HEK293 (cell line): ENCODE results near the gene EVC.

Experiments
- CTCF ChIA-PET: fragments of 350-600 bp; formaldehyde crosslinking; extraction: SDS; loops from one replicate; lab custom pipeline; 2021; ENCODE audit warnings: antibody characterized with exemption; lab: Yijun Ruan, JAX
- POLR2A ChIA-PET: fragments of 300-600 bp; formaldehyde crosslinking; extraction: SDS; loops from one replicate; lab custom pipeline; 2020; ENCODE audit warnings: antibody characterized with exemption, inconsistent platforms; lab: Yijun Ruan, JAX
- H3K27ac ChIP-seq: fragments of 200-500 bp; sonication (Bioruptor generic); 2 replicates; pipeline ENCODE4 v1.5.1; 2014; ENCODE audit warnings: low read depth, low read length, control low read depth, inconsistent platforms; ENCODE audit errors: extremely low read depth
- H3K36me3 ChIP-seq, 2 experiments: fragments of 200-500 bp in 1 of 2; sonication (Bioruptor generic) in 1 of 2; 1 replicate in 1 of 2; 2 replicates in 1 of 2; pipeline ENCODE4 v1.5.1; 2014 to 2017; ENCODE audit warnings: inconsistent platforms in 2 of 2, low read length in 2 of 2; ENCODE audit not compliant: control insufficient read depth in 2 of 2, insufficient read depth in 1 of 2
- H3K4me1 ChIP-seq: fragments of 200-500 bp; sonication (Bioruptor generic); 2 replicates; pipeline ENCODE4 v1.5.1; 2014; ENCODE audit warnings: mild to moderate bottlenecking, low read length, inconsistent platforms; ENCODE audit not compliant: control insufficient read depth, insufficient read depth
- H3K4me3 ChIP-seq: 2 replicates; pipeline ENCODE4 v1.5.1; 2011; ENCODE audit warnings: low read depth, mild to moderate bottlenecking, control low read depth, low read length, moderate library complexity
- H3K9me3 ChIP-seq: fragments of 200-500 bp; sonication (Bioruptor generic); 2 replicates; pipeline ENCODE4 v1.5.1; 2014; ENCODE audit warnings: low read depth, low read length, inconsistent platforms; ENCODE audit not compliant: control insufficient read depth, insufficient read depth
- BCL11A ChIP-seq: fragments of 450-650 bp; formaldehyde crosslinking; IDR thresholded peaks from 2 replicates; pipeline ENCODE4 v1.5.1; 2016; ENCODE audit warnings: low read depth, missing biosample characterization, missing genetic modification characterization
- ELK4 ChIP-seq: IDR thresholded peaks from 2 replicates; pipeline ENCODE4 v1.6.1; 2011; ENCODE audit warnings: mild to moderate bottlenecking, low read depth, low read length, borderline replicate concordance
- PBX3 ChIP-seq: sonication (generic); formaldehyde crosslinking; IDR thresholded peaks from 2 replicates; pipeline ENCODE4 v1.8.1; 2022; ENCODE audit warnings: mild to moderate bottlenecking, moderate library complexity, missing genetic modification reagents
- SP2 ChIP-seq: fragments of 450-650 bp; formaldehyde crosslinking; IDR thresholded peaks from 2 replicates; pipeline ENCODE4 v1.5.1; 2016; ENCODE audit warnings: missing biosample characterization, missing genetic modification characterization
- TRIM28 ChIP-seq: IDR thresholded peaks from 2 replicates; pipeline ENCODE4 v1.6.1; 2011; ENCODE audit warnings: low read length, control low read depth, borderline replicate concordance
- YY2 ChIP-seq: fragments of 450-650 bp; formaldehyde crosslinking; IDR thresholded peaks from 2 replicates; pipeline ENCODE4 v1.5.1; 2016; ENCODE audit warnings: missing biosample characterization, missing genetic modification characterization
- ZBTB20 ChIP-seq: fragments of 450-650 bp; formaldehyde crosslinking; IDR thresholded peaks from 2 replicates; pipeline ENCODE4 v1.5.1; 2016; ENCODE audit warnings: missing biosample characterization, missing genetic modification characterization
- ZBTB44 ChIP-seq: fragments of 450-650 bp; IDR thresholded peaks from 2 replicates; pipeline ENCODE4 v1.5.1; 2018; ENCODE audit warnings: missing biosample characterization, mild to moderate bottlenecking, missing genetic modification characterization
- ZIC2 ChIP-seq: fragments of 450-650 bp; formaldehyde crosslinking; IDR thresholded peaks from 2 replicates; pipeline ENCODE4 v1.5.1; 2016; ENCODE audit warnings: missing biosample characterization, missing genetic modification characterization
- ZNF132 ChIP-seq: fragments of 450-650 bp; formaldehyde crosslinking; IDR thresholded peaks from 2 replicates; pipeline ENCODE4 v1.5.1; 2017; ENCODE audit warnings: missing biosample characterization, missing genetic modification characterization, borderline replicate concordance
- ZNF169 ChIP-seq: fragments of 450-650 bp; formaldehyde crosslinking; IDR thresholded peaks from 2 replicates; pipeline ENCODE4 v1.5.1; 2016; ENCODE audit warnings: missing biosample characterization, missing genetic modification characterization
- ZNF184 ChIP-seq: fragments of 450-650 bp; IDR thresholded peaks from 2 replicates; pipeline ENCODE4 v1.5.1; 2018; ENCODE audit warnings: missing biosample characterization, mild to moderate bottlenecking, missing genetic modification characterization
- ZNF23 ChIP-seq: fragments of 450-650 bp; formaldehyde crosslinking; IDR thresholded peaks from 2 replicates; pipeline ENCODE4 v1.5.1; 2016; ENCODE audit warnings: missing biosample characterization, missing genetic modification characterization, borderline replicate concordance
- ZNF239 ChIP-seq: fragments of 450-650 bp; formaldehyde crosslinking; IDR thresholded peaks from 2 replicates; pipeline ENCODE4 v1.5.1; 2016; ENCODE audit warnings: missing biosample characterization, missing genetic modification characterization
- ZNF350 ChIP-seq: fragments of 450-650 bp; formaldehyde crosslinking; IDR thresholded peaks from 2 replicates; pipeline ENCODE4 v1.5.0; 2017; ENCODE audit warnings: missing biosample characterization, mild to moderate bottlenecking, missing genetic modification characterization
- ZNF366 ChIP-seq: fragments of 450-650 bp; formaldehyde crosslinking; conservative IDR thresholded peaks from 2 replicates; pipeline ENCODE4 v1.5.1; 2016; ENCODE audit warnings: missing biosample characterization, missing genetic modification characterization
- ZNF488 ChIP-seq: fragments of 450-650 bp; formaldehyde crosslinking; IDR thresholded peaks from 2 replicates; pipeline ENCODE4 v1.5.1; 2016; ENCODE audit warnings: missing biosample characterization, missing genetic modification characterization
- ZNF501 ChIP-seq: fragments of 450-650 bp; formaldehyde crosslinking; IDR thresholded peaks from 2 replicates; pipeline ENCODE4 v1.5.1; 2016; ENCODE audit warnings: missing biosample characterization, missing genetic modification characterization
- ZNF558 ChIP-seq: fragments of 450-650 bp; formaldehyde crosslinking; IDR thresholded peaks from 2 replicates; pipeline ENCODE4 v1.5.1; 2016; ENCODE audit warnings: missing biosample characterization, missing genetic modification characterization
- ZNF585B ChIP-seq: fragments of 450-650 bp; formaldehyde crosslinking; IDR thresholded peaks from 2 replicates; pipeline ENCODE4 v1.5.1; 2016; ENCODE audit warnings: missing biosample characterization, missing genetic modification characterization
- ZNF600 ChIP-seq: fragments of 450-650 bp; formaldehyde crosslinking; IDR thresholded peaks from 2 replicates; pipeline ENCODE4 v1.5.1; 2016; ENCODE audit warnings: missing biosample characterization, missing genetic modification characterization
- ZNF645 ChIP-seq: fragments of 450-650 bp; formaldehyde crosslinking; IDR thresholded peaks from 2 replicates; pipeline ENCODE4; 2016; ENCODE audit warnings: missing biosample characterization, missing genetic modification characterization
- ZNF747 ChIP-seq: fragments of 450-650 bp; formaldehyde crosslinking; IDR thresholded peaks from 2 replicates; pipeline ENCODE4 v1.5.1; 2016; ENCODE audit warnings: missing biosample characterization, missing genetic modification characterization
- ZNF777 ChIP-seq: fragments of 450-650 bp; formaldehyde crosslinking; IDR thresholded peaks from 2 replicates; pipeline ENCODE4 v1.5.1; 2017; ENCODE audit warnings: missing biosample characterization, missing genetic modification characterization, borderline replicate concordance

The EVC gene

GRCh38 chr4:5815641-5816040 lies 104.6 kb downstream of the EVC start:
- POLR2A ChIA-PET, result no interaction called here
- CTCF ChIA-PET, result no interaction called here
- Histone ChIP-seq H3K9me3 (no peaks in the 10 kb centered on the region), H3K4me1 (no peaks in the 10 kb centered on the region), H3K27ac (no peak overlapping the region), H3K4me3 (no peak overlapping the region), H3K36me3 (peaks cover 0 to 81% of the 10 kb centered on the region in 2 experiments; a peak in 1 of 3 replicates)
- TF ChIP-seq ZIC2 (tag by site-specific recombination) (no peak), ZNF23 (no peak), ZNF169 (tag by site-specific recombination) (no peak), ZNF600 (no peak), ZNF558 (tag by site-specific recombination) (no peak), PBX3 (CRISPR knock-in tag) (no peak)

- H3K9me3 ChIP-seq, result no peaks in the 10 kb centered on the region
- no peak for TF ChIP-seq SP2 (tag by site-specific recombination)
- TF ChIP-seq ZBTB44 (tag by site-specific recombination), result no peak
- TF ChIP-seq ZNF501, result no peak
- no peak for TF ChIP-seq ZNF747 (tag by site-specific recombination)
- TF ChIP-seq ZNF585B (tag by site-specific recombination), result no peak
- TF ChIP-seq ZNF366 (tag by site-specific recombination), result no peak
- TF ChIP-seq BCL11A (tag by site-specific recombination), result no peak
- no peak for TF ChIP-seq TRIM28
- TF ChIP-seq ZNF132 (tag by site-specific recombination), result no peak
- TF ChIP-seq ELK4, result no peak
- TF ChIP-seq ZNF777 (tag by site-specific recombination), result no peak
- no peak for TF ChIP-seq ZNF645 (tag by site-specific recombination)
- TF ChIP-seq ZNF239 (tag by site-specific recombination), result no peak
- TF ChIP-seq ZNF184, result no peak
- TF ChIP-seq ZNF350 (tag by site-specific recombination), result no peak
- TF ChIP-seq ZNF488 (tag by site-specific recombination), result no peak
- no peak for TF ChIP-seq ZBTB20 (tag by site-specific recombination)
- TF ChIP-seq YY2 (tag by site-specific recombination), result no peak
- TF ChIP-seq, all 188 proteins: peak for 0
- ChIA-PET POLR2A (no interaction called here), CTCF (no interaction called here)
- Histone ChIP-seq H3K4me1 (no peaks in the 10 kb centered on the region), H3K36me3 (peaks cover 0 to 81% of the 10 kb centered on the region in 2 experiments; a peak in 1 of 3 replicates), H3K4me3 (no peak overlapping the region), H3K27ac (no peak overlapping the region)
Observed at GRCh38 chr4:5816101-5816500, 105.1 kb downstream of the EVC start.
